AG08395 (cell line): Measurements from ENCODE around the gene STOM.
"Not testable (repeated sequence)": the region's sequence is repeated elsewhere in the genome, so short reads cannot be mapped to it uniquely, and the experiment has no call there.

Experiments
- DNase-seq: peaks from one replicate; pipeline ENCODE4 v3.0.0; 2012; ENCODE audit warnings: mixed read lengths, low spot score

The STOM gene

DNA sequence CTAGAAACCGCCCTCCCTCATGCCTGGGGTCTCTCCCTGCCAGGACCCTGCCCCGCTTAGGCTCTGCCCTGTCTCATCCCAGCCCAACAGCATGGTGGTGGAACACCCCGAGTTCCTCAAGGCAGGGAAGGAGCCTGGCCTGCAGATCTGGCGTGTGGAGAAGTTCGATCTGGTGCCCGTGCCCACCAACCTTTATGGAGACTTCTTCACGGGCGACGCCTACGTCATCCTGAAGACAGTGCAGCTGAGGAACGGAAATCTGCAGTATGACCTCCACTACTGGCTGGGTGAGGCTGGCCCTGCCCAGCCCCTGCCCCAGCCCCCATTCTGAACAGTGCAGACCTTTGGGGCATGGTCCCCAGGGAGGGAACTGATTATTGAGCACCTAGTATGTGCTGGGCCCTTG, 68.2 kb downstream of the STOM start:
- DNase-seq, result no peak

GRCh38 chr9:121300283-121301119, 69.5 kb downstream of the STOM start:
- no peak for DNase-seq

- peak; percentile 52 for DNase-seq
Measured at GRCh38 chr9:121299467-121300282, 70.4 kb downstream of the STOM start.

DNA sequence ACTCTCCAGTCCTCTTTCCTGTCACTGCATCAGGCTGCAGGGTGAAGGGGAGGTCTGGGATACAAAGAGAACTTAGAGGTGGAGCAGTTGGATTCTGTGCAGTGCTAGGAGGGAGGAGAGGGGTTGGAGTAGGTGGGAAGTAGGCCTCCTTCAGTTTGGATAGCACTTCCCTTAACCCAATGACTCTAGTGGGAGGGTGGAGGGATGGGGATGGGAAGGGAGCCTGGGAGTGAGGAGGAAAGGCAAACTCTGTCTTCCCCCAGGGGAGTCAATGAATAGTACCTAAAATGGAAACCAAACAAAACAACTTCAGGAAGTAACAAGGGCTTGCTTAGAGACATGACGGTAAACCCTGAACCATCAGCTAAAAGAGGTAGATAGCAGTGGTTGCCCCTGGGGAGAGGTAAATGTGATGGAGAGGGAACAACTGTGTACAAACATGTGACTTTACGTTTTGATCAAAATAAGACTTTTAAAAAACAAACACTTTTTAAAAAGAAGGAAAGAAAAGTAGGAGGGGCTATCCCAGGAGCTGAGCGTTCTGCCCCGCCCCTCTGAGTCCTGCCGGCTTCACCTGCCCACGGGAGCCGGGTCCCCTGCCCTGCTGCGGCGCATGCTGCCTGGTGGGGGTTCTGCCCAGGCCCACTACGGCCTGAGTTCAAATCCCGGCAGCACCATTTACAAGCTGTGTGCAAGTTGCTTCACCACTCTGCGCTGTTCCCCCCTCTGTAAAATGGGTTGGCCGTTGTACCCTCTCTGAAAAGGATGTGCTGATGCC, 71.2 kb downstream of the STOM start:
- no peak for DNase-seq

DNA sequence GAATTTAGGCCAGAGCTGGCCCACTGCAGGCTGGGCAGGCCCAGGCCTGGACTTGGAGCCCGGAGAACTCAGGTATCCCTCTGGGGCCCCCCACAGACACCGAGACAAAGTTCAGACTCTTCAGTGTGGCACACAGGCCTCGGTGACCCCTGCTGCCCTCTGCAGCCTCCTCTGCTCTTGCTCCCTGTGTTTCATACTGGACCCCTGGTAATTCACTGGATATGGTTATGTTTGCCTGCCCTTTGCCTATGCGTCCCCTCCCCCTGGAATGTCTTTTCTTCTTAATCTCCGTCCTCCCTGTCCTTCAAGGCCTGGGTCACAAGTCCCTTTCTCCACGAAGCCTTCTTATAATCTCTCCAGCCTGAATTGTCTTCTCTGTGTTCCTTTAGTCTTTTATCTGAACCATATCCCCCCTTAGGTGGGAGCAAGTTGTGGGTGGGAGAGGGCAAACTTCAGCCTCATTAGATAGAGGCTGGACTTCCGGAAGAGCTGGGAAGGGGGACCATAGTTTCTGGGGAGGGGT, 72.0 kb downstream of the STOM start:
- no peak for DNase-seq

DNA sequence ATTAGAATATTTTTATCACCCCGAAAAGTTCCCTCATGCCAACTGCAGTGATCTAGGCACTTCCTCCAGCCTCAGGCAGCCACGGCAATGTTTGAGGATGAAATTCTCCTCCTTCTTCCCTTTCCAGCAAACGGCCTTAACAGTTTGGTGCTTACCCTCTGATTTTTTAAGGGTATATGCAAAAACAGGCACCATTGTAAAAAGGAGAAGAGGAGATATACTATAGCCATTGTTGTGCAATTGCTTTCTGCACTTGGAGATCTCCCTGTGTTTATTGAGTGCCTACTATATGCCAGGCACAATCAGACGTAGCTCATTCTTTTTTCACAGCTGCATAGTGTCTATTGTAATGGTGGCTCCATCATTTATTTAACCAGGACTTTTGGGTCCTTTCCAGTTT, 72.7 kb downstream of the STOM start:
- no peak for DNase-seq

- no peak for DNase-seq
Measured at GRCh38 chr9:121296213-121297127, 73.6 kb downstream of the STOM start.

DNA sequence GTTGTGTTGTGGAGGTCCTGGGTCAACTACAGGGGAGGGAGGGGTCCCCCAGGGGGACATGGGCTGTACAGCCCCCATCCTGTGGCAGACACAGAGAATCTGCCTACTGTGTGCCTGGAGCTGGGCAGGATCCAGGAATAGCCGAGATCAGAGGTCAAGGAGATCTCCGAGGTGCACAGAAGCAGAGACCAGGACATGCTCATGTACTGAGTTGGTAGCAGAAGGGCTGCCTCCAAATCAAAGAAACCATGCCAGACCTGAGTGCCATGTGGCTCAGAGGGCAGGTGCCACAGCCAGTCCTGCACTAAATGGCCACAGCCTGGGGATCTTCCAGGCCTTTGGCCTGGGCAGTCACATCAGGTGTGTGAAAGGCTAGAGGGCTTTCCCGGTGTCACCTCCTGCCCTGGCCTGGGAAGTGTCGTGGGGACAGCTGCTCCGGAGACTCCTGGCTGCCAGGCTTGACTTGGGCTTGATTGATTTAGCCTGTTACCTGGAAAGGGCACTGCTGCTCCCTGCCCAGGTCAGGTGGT, 74.3 kb downstream of the STOM start:
- DNase-seq, result no peak

DNA sequence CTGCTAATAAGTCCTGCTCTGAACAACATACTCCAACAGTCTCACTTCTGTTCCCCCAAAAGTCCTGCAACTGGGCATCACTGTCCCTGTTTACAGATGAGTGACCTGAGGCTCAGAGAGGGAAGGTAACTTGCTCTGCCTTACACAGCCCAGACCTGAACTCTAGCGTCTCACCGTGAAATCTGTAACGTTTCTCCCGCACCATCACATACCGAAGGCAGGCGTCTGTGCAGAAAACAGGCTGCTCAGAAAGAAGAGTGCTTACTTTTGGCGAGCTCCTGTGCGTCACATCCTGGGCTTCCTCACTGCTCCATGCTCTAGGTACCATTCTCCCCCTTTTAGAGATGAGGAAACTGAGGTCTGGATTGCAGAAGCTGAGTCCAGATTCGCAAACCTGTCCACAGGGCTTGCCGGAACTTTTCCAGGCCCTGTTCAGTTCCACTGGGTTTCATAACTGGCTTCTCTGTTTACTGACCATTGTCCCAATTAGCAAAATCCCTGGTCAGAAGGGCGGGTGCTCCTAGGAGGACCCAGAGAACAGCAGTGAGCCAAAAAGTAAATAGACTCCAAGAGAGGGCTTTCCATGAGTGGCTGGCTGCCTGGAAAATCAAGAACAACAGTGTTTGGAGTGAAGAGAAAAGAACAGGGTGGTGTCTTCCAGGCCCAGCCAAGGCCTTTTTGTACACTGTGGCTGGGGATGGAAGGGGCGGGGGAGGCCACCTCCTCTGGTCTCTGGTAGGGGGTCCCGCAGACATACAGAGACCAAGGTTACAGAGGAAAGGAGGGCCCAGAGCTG, 75.0 kb downstream of the STOM start:
- DNase-seq, result no peak

- DNase-seq, result no peak
Measured at GRCh38 chr9:121294151-121294743, 75.8 kb downstream of the STOM start.

DNA sequence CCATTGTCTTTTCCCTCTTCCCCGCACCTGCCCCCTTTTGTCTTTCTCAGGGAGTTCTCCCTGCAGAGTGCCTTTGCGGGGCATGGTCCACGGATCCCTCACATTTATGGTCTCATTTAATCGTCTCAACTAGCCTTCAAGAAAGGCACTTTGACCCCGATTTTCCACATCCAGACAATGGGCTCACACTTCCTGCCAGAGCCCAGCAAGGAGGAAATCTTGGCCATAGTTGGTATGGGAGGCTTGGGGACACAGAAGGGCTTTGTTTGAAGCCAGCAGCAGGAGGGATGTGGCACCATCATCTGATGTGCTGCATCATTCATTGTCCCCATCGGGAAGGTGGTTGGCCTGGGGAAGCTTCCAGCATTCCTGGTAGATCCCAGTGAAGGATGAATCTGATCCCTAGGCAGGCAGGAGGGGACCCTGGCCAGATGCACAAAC, 77.2 kb downstream of the STOM start:
- no peak for DNase-seq

- no peak for DNase-seq
Measured at GRCh38 chr9:121292051-121292450, 78.0 kb downstream of the STOM start.

GRCh38 chr9:121291536-121291935, 78.5 kb downstream of the STOM start:
- not testable (repeated sequence) for DNase-seq

GRCh38 chr9:121289772-121290370, 80.2 kb downstream of the STOM start:
- no peak for DNase-seq

- peak; percentile 43 for DNase-seq
Measured at GRCh38 chr9:121289026-121289771, 80.9 kb downstream of the STOM start.
